A172 (cell line): ENCODE results near the gene SLC23A3. TPM values are rescaled to one million over a fixed set of nuclear protein-coding genes. Genes with fewer than 3 reads are reported as not detected.

Experiments used
- DNase-seq: peaks from one replicate; pipeline ENCODE4 v3.0.0-alpha.2; 2015; ENCODE audit warnings: low spot score
- total RNA-seq: library from RNA; depleted of rRNA; stranded (reverse); fragments of >200 nt; shearing (Covaris generic); gene quantifications from 2 replicates; pipeline ENCODE4 v1.2.3, GENCODE V29; 2014; rRNA removed

Gene SLC23A3
- total RNA-seq, 1 experiment from 2014 or later, result 0.67 TPM

- no peak for DNase-seq
Observed at GRCh38 chr2:219112651-219113338, 57.0 kb downstream of the SLC23A3 start.

- no peak for DNase-seq
Observed at GRCh38 chr2:219112062-219112406, 57.8 kb downstream of the SLC23A3 start.

Other genes starting within 250 kb of the SLC23A3 start
- gene CDK5R2, start 210.4 kb downstream of the SLC23A3 start, total RNA-seq, result 0.03 and 0.57 TPM in 2 replicates
- gene FEV, start 184.8 kb downstream of the SLC23A3 start, total RNA-seq, result not detected in 2 replicates
- not detected in 2 replicates for gene CRYBA2, start 176.6 kb downstream of the SLC23A3 start, total RNA-seq
- 0.26 and 0.55 TPM in 2 replicates for gene CFAP65, start 128.5 kb downstream of the SLC23A3 start, total RNA-seq
- gene IHH, start 109.1 kb downstream of the SLC23A3 start, total RNA-seq, result 0.03 TPM in 1 of 2 replicates, not detected in the other
- gene NHEJ1, start 9.2 kb downstream of the SLC23A3 start, total RNA-seq, result 20.9 and 22.2 TPM in 2 replicates
- 36.7 and 43.8 TPM in 2 replicates for gene CNPPD1, start 6.9 kb upstream of the SLC23A3 start, total RNA-seq
- 120 and 125 TPM in 2 replicates for gene RETREG2, start 8.2 kb upstream of the SLC23A3 start, total RNA-seq
- gene ZFAND2B, start 36.8 kb upstream of the SLC23A3 start, total RNA-seq, result 44.1 and 57.6 TPM in 2 replicates
- gene ABCB6, start 48.9 kb upstream of the SLC23A3 start, total RNA-seq, result 41.2 and 41.9 TPM in 2 replicates
- gene ATG9A, start 59.6 kb upstream of the SLC23A3 start, total RNA-seq, result 59.0 and 60.7 TPM in 2 replicates
- 23.6 and 24.7 TPM in 2 replicates for gene ANKZF1, start 59.8 kb upstream of the SLC23A3 start, total RNA-seq
- 9.6 and 12.1 TPM in 2 replicates for gene GLB1L, start 75.4 kb upstream of the SLC23A3 start, total RNA-seq
- gene STK16, start 75.5 kb upstream of the SLC23A3 start, total RNA-seq, result 16.3 and 23.1 TPM in 2 replicates
- gene TUBA4B, start 83.2 kb upstream of the SLC23A3 start, total RNA-seq, result not detected in 2 replicates
- gene TUBA4A, start 83.9 kb upstream of the SLC23A3 start, total RNA-seq, result 106 and 115 TPM in 2 replicates
- gene DNAJB2, start 109.3 kb upstream of the SLC23A3 start, total RNA-seq, result 27.5 and 40.7 TPM in 2 replicates
- 19.3 and 31.5 TPM in 2 replicates for gene PTPRN, start 139.4 kb upstream of the SLC23A3 start, total RNA-seq
- not detected in 2 replicates for gene RESP18, start 162.7 kb upstream of the SLC23A3 start, total RNA-seq
- 81.7 and 91.5 TPM in 2 replicates for gene DNPEP, start 217.9 kb upstream of the SLC23A3 start, total RNA-seq
- 30.0 and 34.5 TPM in 2 replicates for gene DES, start 248.3 kb upstream of the SLC23A3 start, total RNA-seq